Neural cell (in vitro differentiated cells): Measurements from ENCODE around the gene NLN. TPM values are rescaled to one million over a fixed set of nuclear protein-coding genes. Genes with fewer than 3 reads are reported as not detected.

Experiments
- H2AFZ ChIP-seq: fragments of 200-600, 300-800 bp; sonication (generic), shearing (Covaris generic); 2 replicates; pipeline ENCODE4 v1.6.0; 2014; ENCODE audit warnings: low read depth, mild to moderate bottlenecking, antibody characterized with exemption, low read length, moderate library complexity
- H3F3A ChIP-seq: fragments of 200-600 bp; shearing (Covaris generic); 2 replicates; pipeline ENCODE4 v1.6.1; 2016; ENCODE audit warnings: mild to moderate bottlenecking, moderate library complexity, mixed read lengths, antibody characterized with exemption, low read length; ENCODE audit not compliant: insufficient read depth, poor library complexity, severe bottlenecking
- H3K27ac ChIP-seq: fragments of 200-600, 300-800 bp; sonication (generic), shearing (Covaris generic); 2 replicates; pipeline ENCODE4 v1.5.1; 2014; ENCODE audit warnings: mild to moderate bottlenecking, low read length, moderate library complexity
- H3K27me3 ChIP-seq: fragments of 300-800, 200-600 bp; sonication (generic), shearing (Covaris generic); 2 replicates; pipeline ENCODE4 v1.6.0; 2014; ENCODE audit warnings: mild to moderate bottlenecking, low read depth, low read length, moderate library complexity; ENCODE audit not compliant: insufficient read depth
- H3K36me3 ChIP-seq: fragments of 300-800, 200-600 bp; sonication (generic), shearing (Covaris generic); 2 replicates; pipeline ENCODE4 v1.5.1; 2014; ENCODE audit warnings: mild to moderate bottlenecking, antibody characterized with exemption, low read length, moderate library complexity; ENCODE audit not compliant: insufficient read depth
- H3K4me2 ChIP-seq: fragments of 300-800, 200-600 bp; sonication (generic), shearing (Covaris generic); 2 replicates; pipeline ENCODE4 v1.6.0; 2014; ENCODE audit warnings: mild to moderate bottlenecking, low read length
- H3K4me3 ChIP-seq: fragments of 300-800, 200-600 bp; sonication (generic), shearing (Covaris generic); 2 replicates; pipeline ENCODE4 v1.5.1; 2014; ENCODE audit warnings: mild to moderate bottlenecking, low read length, moderate library complexity
- H3K79me2 ChIP-seq: fragments of 200-600 bp; shearing (Covaris generic); replicated peaks from 2 replicates; pipeline ENCODE4 v1.6.0; 2014; ENCODE audit warnings: mild to moderate bottlenecking, low read length, moderate library complexity; ENCODE audit not compliant: insufficient read depth
- H3K9ac ChIP-seq: fragments of 300-800, 200-600 bp; sonication (generic), shearing (Covaris generic); 2 replicates; pipeline ENCODE4 v1.6.1; 2016; ENCODE audit warnings: mild to moderate bottlenecking, low read length, mixed read lengths
- H3K9me2 ChIP-seq: fragments of 200-600 bp; shearing (Covaris generic); 2 replicates; pipeline ENCODE4 v1.6.1; 2016; ENCODE audit warnings: mild to moderate bottlenecking, low read length, mixed read lengths; ENCODE audit not compliant: insufficient read depth
- H3K9me3 ChIP-seq: fragments of 200-600, 300-800 bp; sonication (generic), shearing (Covaris generic); 2 replicates; pipeline ENCODE4 v1.6.1; 2016; ENCODE audit warnings: mild to moderate bottlenecking, mixed run types, low read length, moderate library complexity, mixed read lengths
- H4K20me1 ChIP-seq: fragments of 200-600 bp; shearing (Covaris generic); 2 replicates; pipeline ENCODE4 v1.6.1; 2016; ENCODE audit warnings: mild to moderate bottlenecking, mixed run types; ENCODE audit not compliant: insufficient read depth
- EP300 ChIP-seq: fragments of 450-650 bp; conservative IDR thresholded peaks from 2 replicates; pipeline ENCODE4 v1.6.1; 2014; ENCODE audit warnings: antibody characterized with exemption, mild to moderate bottlenecking, moderate library complexity; ENCODE audit not compliant: poor library complexity, severe bottlenecking
- MXI1 ChIP-seq: fragments of 450-650 bp; conservative IDR thresholded peaks from 2 replicates; pipeline ENCODE4 v1.6.1; 2014; ENCODE audit warnings: antibody characterized with exemption, mild to moderate bottlenecking; ENCODE audit not compliant: poor library complexity, severe bottlenecking
- RAD21 ChIP-seq: fragments of 450-650 bp; conservative IDR thresholded peaks from 2 replicates; pipeline ENCODE4 v1.6.1; 2014; ENCODE audit warnings: antibody characterized with exemption, mild to moderate bottlenecking, moderate library complexity
- REST ChIP-seq: IDR thresholded peaks from 2 replicates; pipeline ENCODE4 v1.6.1; 2012; ENCODE audit warnings: borderline replicate concordance
- TAF1 ChIP-seq: IDR thresholded peaks from 2 replicates; pipeline ENCODE4 v1.6.1; 2012; ENCODE audit warnings: low read depth
- polyA plus RNA-seq: library from polyadenylated mRNA; depleted of rRNA; stranded (reverse); fragments of >200 nt; gene quantifications from 2 replicates; pipeline ENCODE4 v1.2.3, GENCODE V29; 2014
- TF ChIP-seq, protein P1 (sequence below): fragments of 450-650 bp; IDR thresholded peaks from 2 replicates; pipeline ENCODE4 v1.5.1; 2014; ENCODE audit warnings: antibody characterized with exemption, mild to moderate bottlenecking, moderate library complexity; ENCODE audit not compliant: poor library complexity, severe bottlenecking

NLN gene
- polyA plus RNA-seq, 1 donor from 2014 or later = 18.7 TPM

DNA sequence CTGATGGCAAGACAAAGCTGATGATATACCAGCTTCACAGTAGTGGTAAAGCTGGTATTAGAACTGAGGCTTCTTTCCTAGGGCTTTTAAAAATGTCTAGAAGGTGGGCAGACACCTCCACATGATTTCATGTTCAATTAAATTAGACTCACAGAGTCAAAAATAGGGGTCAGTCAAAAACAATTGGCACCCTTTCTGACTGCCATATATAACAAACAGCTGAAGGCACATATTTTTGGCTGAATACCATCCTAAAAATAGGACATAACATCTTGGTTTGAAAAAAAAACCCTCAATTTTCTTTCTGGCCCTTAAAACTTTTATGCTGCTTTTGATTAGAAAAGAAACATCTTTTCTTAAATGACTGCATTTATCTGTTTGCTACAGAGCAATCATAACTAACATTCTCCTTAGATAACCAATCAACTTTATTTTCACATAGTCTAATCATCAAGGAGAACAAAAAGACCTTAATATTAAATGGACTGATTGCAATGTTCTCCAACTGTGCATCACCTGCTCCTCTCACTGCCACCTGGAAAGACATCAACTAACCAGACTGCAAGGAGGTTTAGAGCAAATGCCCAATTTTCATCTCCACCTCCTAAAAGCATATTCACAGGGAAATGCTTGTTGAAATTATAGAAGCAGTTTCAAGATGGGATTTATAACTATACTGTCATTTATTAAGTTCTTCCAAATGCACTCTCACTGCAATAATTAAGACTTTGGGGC is 3.3 kb upstream of the NLN start:
- Histone ChIP-seq H3K4me2 (no peak overlapping the region), H3K27me3 (no peaks in the 10 kb centered on the region), H3K4me3 (no peak overlapping the region), H3K79me2 (peaks cover 20% of the 10 kb centered on the region), H3K9ac (no peak overlapping the region), H3F3A (no peaks in the 10 kb centered on the region), H3K9me2 (no peaks in the 10 kb centered on the region), H3K9me3 (no peaks in the 10 kb centered on the region), H3K27ac (no peak overlapping the region), H2AFZ (no peak overlapping the region), H3K36me3 (peaks cover 13% of the 10 kb centered on the region), H4K20me1 (no peaks in the 10 kb centered on the region)
- TF ChIP-seq TAF1 (no peak), EP300 (no peak), REST (no peak)
- TF ChIP-seq, protein P1, sequence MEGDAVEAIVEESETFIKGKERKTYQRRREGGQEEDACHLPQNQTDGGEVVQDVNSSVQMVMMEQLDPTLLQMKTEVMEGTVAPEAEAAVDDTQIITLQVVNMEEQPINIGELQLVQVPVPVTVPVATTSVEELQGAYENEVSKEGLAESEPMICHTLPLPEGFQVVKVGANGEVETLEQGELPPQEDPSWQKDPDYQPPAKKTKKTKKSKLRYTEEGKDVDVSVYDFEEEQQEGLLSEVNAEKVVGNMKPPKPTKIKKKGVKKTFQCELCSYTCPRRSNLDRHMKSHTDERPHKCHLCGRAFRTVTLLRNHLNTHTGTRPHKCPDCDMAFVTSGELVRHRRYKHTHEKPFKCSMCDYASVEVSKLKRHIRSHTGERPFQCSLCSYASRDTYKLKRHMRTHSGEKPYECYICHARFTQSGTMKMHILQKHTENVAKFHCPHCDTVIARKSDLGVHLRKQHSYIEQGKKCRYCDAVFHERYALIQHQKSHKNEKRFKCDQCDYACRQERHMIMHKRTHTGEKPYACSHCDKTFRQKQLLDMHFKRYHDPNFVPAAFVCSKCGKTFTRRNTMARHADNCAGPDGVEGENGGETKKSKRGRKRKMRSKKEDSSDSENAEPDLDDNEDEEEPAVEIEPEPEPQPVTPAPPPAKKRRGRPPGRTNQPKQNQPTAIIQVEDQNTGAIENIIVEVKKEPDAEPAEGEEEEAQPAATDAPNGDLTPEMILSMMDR = no peak

- Histone ChIP-seq H3K79me2 (peaks cover 28% of the 10 kb centered on the region), H3K36me3 (peaks cover 9% of the 10 kb centered on the region), H3K9me3 (no peaks in the 10 kb centered on the region), H3F3A (no peaks in the 10 kb centered on the region), H3K4me3 (peak overlapping the region; percentile 96), H2AFZ (peak overlapping the region; percentile 95), H3K9me2 (no peaks in the 10 kb centered on the region), H3K27me3 (no peaks in the 10 kb centered on the region), H4K20me1 (no peaks in the 10 kb centered on the region), H3K9ac (peak overlapping the region; percentile 74), H3K27ac (peak overlapping the region; percentile 30), H3K4me2 (peak overlapping the region; percentile 81)
- TF ChIP-seq MXI1 (peak; percentile 30), RAD21 (no peak), REST (no peak)
Observed at GRCh38 chr5:65721050-65721719, 820 bp upstream of the NLN start.
